HT1080 (cell line): ENCODE data around the gene MLH3. TPM values are rescaled to one million over a fixed set of nuclear protein-coding genes. Genes with fewer than 3 reads are reported as not detected.
A peak's percentile ranks its signal among the peaks of the same experiment; 100 is the strongest.

Experiments used
- DNase-seq: peaks from one replicate; pipeline ENCODE4 v3.0.0-alpha.2; 2015; ENCODE audit warnings: low read depth
- total RNA-seq: library from RNA; depleted of rRNA; stranded (reverse); fragments of >200 nt; shearing (Covaris generic); gene quantifications from 2 replicates; pipeline ENCODE4 v1.2.3, GENCODE V29; 2014

MLH3 gene
- total RNA-seq, 1 experiment from 2014 or later = 4.9 TPM

GRCh38 chr14:75067212-75067611 is 15.9 kb upstream of the MLH3 start:
- no peak for DNase-seq

- no peak for DNase-seq
Measured at GRCh38 chr14:75066691-75067090, 15.4 kb upstream of the MLH3 start.

- DNase-seq = no peak
Measured at GRCh38 chr14:75064205-75064567, 12.9 kb upstream of the MLH3 start.

DNA sequence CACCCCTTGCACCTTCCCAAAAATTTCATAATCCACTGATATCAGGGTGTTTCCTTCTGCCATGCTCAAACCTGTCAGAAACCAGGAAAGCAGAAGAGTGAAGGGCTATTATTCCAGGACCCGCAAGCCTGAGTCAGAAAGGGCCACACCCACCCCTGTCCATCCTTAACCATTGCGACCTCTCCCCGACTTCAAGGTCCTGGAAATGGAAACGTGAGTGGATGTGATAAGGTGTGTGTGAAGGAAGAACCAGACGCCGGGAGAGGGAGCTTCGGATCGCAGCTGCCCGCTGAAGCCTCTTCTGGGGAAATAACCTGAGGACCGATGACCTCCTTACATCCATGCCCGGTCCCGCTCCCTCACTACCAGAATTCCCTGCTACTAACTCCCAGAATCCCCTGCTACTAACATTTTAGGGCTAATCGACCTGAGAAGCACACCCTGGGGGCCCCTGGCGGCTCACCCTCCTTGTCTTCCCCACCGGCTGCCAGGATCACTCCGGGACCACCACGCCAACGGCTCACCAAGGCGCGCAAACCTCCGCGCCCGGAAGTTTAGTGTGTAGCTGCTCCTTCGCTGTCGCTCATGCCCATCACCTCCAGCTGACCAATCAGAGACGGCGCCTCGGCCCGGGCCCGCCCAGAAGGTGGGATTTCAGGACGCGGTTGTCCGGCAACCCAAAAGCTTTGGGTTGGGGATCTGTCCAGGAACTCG is 12.4 kb upstream of the MLH3 start, which contains the start of gene ACYP1:
ACYP1 (minus strand) TSS at position 534 of the 714 bp plus-strand sequence; CDS start at position 63, 471 bp downstream.
- DNase-seq = peak; percentile 91

DNA sequence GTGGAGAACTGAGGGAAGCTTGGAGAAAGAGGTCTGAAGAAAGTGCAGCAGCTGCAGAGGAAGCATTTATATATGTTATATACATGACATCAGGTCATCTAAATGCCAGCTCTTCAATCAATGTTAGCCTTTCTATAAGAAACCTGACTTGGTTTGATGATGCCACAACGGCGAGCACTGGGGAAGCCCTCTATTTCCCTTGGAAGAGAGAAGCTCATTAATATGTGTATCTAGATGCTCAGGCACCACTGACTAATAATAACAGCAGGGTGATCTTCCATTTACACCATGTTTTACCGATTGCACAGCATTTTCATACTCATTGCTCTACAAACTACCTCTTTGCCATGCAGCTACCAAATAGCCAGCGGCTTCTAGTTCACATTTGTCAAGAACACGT is 11.7 kb upstream of the MLH3 start:
- DNase-seq = no peak

DNA sequence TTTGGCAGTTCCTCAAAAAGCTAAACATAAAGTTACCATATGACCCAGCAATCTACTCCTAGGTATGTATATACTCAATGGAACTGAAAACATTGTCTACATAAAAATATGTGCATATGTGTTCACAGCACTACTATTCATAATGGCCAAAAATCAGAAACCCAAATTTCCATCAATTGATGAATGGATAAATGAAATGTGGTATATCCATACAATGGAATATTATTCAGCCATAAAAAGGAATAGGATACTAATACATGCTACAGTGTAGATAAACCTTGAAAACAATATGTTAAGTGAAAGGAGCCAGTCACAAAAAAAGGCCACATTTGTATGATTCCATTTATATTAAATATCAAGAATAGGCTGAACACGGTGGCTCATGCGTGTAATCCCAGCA is 9.2 kb upstream of the MLH3 start:
- no peak for DNase-seq

GRCh38 chr14:75059642-75060041 is 8.4 kb upstream of the MLH3 start:
- no peak for DNase-seq

DNA sequence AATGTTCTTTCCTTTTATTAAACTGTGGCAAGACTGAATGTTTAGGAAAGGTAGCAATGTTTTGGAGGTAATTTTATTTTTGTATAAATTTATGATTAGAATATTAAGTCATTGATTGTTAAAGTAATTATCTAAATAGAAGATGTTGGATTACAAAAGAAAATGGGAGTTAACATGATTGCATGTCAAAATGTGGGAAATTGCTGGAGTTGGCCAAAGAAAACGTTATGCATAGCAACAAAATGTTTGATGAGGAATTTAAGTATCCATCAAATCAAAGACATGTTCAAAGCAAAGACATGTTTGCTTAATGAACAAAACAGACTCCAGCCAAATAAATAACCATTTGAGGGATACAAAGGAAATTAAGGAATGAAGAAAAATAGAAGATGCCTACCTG is 3.2 kb upstream of the MLH3 start:
- DNase-seq = no peak

- DNase-seq = no peak
Measured at GRCh38 chr14:75053396-75054291, 2.4 kb upstream of the MLH3 start.

DNA sequence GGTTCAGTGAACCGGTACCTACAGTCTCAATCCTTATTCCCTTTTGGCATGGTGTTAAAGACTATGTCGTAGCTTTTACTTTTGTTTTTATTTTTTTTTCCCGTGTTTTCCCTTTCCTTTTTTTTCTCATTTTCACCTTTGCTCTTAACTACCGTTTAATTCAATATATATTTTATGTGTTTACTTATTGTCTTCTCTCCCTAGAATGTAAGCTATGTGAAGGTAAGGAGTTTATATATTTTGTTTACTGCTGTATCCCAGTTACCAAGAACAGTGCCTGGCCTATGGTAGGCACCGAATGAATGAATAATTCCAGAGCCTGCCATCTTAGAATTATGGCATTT is 261 bp upstream of the MLH3 start:
- no peak for DNase-seq

- DNase-seq = no peak
Measured at GRCh38 chr14:75049731-75050201, 1.5 kb downstream of the MLH3 start.

DNA sequence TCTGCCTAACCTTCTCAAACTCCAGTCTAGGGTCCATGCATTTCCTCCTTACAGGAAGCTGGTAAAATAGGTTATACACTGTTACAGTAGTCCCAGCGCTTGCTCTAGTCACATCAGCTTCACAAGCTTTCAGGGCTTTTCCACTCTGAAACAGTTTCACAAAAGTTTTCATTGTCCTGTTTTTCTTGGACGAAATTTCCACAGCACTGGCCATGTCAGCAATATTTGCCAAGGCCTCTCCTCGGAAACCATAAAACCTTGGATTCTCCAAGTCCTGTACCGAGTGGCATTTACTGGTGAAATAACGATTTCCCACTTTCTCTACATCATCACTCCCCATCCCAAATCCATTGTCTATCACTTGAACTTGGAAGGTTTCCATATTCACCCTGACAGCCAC is 2.1 kb downstream of the MLH3 start:
- no peak for DNase-seq

- DNase-seq = no peak
Measured at GRCh38 chr14:75048101-75048500, 3.2 kb downstream of the MLH3 start.

- no peak for DNase-seq
Measured at GRCh38 chr14:75047506-75047905, 3.8 kb downstream of the MLH3 start.

- DNase-seq = peak; percentile 28
Measured at GRCh38 chr14:75046899-75047298, 4.4 kb downstream of the MLH3 start.

- DNase-seq = no peak
Measured at GRCh38 chr14:75046275-75046674, 5.0 kb downstream of the MLH3 start.

- DNase-seq = no peak
Measured at GRCh38 chr14:75044752-75045151, 6.5 kb downstream of the MLH3 start.

DNA sequence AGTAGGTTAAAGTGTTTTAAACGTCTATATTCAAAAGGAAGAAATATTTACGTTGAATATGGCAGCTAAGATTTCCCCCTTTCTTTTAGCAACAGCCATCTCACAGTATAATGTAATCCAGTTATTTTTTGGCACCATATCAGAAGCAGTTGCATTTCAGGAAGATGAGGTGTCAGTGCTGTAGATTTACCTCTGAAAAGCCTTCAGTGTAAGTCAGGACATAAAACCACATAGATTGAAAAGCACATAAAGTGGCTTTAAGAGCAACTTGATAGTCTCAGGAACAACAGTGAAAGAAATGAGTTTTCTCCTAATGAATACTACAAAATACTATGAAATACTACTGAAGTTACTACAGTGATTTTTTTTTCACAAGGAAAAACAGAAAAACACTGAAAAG is 6.9 kb downstream of the MLH3 start:
- DNase-seq = peak; percentile 84

DNA sequence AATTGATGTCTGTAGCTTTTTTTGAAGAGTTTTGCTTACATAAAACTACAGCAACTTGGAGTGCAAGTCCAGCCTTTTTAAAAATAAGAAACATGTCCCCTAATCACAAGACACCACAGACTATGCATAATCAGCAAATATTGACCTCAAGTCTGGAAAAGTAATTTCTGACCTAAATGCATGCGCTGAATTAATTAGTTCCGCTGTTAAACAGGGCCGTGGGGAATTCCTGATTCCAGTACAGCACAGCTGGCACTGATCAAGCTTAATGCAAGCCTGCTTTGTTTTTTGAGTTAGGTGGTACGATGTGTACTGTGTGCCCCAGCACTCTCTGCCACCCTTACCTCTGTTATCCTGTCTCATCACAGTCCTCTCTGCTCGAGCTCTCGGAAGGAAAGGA is 9.2 kb downstream of the MLH3 start:
- no peak for DNase-seq

- DNase-seq = peak; percentile 69
Measured at GRCh38 chr14:75041613-75042012, 9.7 kb downstream of the MLH3 start.

- no peak for DNase-seq
Measured at GRCh38 chr14:75040959-75041358, 10.3 kb downstream of the MLH3 start.

- DNase-seq = no peak
Measured at GRCh38 chr14:75040507-75040906, 10.8 kb downstream of the MLH3 start.

DNA sequence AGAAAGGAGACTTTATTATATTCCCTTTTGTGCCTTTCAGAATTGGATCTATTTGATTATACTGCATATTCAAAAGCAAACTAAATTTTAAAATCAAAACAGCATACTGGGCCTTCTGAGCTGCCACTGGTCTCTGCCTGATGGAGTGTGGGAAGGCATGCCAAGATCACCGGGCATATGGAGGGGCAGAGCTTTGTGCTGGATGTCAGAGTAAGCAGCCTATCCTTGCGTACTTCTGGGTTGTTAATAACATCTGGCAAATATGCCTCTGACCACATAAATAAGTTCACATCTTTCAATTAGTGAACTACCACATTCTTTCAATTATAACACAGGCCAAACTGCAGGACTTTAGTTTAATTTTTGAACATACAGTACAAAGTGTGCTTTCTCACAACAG is 18.3 kb downstream of the MLH3 start:
- DNase-seq = no peak
